HG02798 (cell line): ENCODE results near the gene CCNI2.

Source experiments
- ATAC-seq: cut with Tn5 transposase; IDR thresholded peaks from one replicate; pipeline ENCODE4 v1.9.1; 2021; ENCODE audit warnings: mild to moderate bottlenecking; ENCODE audit not compliant: unreplicated experiment, poor library complexity

CCNI2 gene

DNA sequence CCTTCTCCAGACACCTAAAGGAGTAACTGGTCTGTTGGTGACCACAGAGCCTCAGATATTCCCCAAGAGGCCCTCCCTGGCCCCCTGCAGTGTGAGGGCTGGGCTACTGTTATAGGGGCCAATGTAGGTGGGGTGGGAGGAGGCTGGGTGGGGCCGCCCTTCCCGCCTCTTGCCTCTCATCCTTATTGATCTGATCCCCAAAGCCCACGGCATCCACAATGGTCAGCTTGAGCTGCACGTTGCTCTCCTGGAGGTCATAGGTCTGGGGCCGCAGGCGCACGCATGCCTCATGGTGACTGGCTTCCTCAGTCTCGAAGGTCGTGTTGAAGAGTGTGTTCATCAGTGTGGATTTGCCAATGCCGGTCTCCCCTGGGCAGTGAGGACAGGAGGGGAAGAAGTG lies 16.8 kb downstream of the CCNI2 start:
- ATAC-seq: no peak

DNA sequence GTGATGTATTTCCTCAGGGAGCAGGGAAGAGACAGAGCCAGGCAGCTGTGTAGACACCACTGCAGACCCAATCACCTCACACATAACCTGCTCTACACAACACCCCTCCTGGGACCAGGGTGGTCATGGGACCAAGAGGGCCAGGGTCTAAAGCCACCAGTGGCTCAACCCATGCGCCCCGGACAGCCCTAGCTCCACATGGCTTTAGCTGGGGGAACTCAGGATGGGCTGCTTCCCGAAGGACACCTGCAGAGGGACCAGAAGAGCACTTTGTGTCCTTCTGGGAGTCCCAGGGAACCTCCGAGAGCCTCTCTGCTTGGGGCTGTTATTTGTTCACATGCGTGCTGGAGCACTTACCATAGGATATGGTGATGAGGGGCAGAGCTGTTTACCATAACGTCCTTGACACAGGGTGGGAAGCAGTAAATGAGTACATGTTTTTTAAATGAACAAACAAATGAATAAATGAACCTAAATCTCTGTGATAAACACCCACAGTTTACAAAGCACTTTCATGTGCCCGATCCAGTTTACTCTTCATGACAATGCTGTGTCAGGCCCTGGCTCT lies 17.5 kb downstream of the CCNI2 start:
- ATAC-seq: no peak

DNA sequence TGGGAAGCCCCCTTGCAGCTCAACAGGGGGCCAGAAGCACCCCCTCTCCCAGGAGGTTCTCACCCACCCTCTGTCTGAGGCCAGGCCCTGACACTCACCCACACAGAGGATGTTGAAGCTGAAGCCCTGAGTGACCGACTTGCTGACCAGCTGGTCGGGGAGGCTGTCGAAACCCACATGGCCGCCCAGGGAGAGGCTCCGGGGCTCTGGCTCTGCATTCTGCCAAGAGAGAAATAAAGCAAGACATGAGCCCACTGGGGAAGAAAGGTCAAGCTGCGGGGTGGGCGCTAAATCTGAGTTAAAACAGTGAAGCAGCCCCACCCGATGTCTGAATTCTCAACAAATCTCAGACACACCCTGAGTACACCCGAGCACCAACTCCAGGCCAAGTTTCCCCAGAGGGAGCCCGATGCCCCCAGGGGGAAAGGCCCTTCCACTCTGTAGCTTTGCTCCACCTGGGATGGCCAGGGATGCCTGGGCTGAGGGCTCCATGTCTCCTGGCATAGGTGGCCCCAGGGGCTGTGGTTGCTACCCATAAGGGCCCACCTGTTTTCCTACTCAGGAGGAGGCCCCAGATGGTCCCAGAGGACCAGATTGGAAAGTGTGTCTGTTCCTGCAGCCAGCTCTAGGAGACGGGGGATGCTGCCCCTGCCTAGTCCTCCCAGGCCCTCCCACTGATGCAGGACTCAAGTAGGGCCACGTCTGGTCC lies 18.2 kb downstream of the CCNI2 start:
- no peak for ATAC-seq

DNA sequence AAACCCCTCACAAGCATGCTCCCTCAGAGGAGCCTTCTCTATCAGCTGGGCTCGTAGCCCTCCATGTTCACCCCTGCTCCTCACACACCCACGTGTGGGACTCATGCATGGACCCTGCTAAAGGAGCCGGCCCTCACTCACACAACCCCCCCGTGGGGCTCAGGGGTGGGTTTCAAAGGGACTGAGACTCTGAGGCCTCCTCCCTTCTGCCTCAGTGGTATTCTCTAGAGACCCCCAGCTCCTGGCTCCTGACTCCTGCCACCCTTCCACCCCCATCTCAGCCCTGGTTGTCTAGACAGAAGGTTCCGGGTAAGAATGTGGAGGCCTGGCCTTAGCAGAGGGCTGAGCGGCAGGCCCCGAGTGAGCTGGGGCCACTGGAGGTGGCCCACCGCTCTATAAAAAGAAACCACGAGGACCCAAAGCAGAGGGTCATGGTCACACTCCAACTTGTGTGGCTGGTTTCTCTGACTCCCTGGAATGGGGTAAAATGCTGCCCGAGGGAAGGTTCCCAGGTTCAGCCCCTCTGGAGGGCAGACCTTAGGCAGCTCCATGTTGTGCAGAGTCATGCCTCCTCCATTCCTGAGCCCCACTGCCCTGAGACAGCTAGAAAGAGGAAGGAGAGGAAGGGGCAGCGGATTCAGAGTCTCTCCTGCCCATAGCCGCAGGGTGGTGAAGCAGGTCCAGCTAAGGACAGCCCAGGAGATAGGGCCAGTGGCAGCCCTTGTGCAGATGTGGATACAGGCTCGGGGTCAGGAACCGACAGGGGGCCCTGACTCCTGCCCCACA lies 19.0 kb downstream of the CCNI2 start:
- ATAC-seq: no peak

DNA sequence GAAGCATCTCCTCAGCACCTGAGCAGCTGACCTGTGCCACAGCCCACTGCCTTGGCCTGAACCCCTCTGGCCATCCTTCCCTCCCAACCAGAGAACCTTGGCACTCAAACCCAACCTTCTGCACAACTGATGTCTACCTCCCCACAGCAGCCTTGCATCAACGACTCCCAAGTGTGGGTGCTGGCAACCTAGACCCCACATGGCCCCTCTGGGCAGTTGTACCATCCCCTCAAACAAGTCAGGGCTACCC lies 19.5 kb downstream of the CCNI2 start:
- ATAC-seq: no peak

DNA sequence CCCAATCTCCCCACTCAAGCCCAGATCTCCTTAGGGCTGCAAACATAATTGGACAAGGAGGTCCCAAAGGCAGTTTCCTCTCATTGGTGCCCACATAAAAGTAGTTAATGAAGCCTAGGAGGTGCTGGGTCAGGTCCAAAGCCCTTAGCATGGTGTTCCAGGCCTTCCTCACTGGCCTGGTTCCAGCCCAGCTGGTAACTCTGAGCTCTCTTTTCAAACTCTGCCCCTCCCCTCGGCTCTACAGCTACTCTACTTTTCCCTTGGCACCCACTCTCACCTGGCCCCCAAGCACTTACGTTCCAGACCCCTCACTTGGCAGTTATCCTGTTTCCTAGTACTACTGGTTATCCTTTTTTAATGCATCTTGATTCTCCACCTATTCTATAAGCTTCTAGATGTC lies 19.9 kb downstream of the CCNI2 start:
- ATAC-seq: no peak

DNA sequence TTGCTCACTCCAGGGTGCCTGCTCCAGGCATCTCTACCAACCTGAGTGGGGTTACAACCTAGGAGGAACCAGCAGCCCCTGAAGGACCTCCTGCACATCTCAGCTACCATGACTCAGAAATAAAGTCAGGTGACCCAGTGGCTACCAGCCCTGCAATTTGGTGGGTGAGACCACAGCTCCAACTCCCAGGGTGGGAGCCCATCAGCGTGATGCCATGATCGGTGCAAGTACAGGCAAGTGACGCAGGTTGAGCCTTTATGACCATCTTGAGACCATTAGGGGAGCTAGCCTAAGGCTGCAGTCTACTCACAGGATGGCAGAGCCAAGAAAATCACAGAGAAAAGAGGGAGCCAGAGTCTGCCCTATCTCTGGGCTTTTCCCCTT lies 21.3 kb downstream of the CCNI2 start:
- ATAC-seq: no peak

DNA sequence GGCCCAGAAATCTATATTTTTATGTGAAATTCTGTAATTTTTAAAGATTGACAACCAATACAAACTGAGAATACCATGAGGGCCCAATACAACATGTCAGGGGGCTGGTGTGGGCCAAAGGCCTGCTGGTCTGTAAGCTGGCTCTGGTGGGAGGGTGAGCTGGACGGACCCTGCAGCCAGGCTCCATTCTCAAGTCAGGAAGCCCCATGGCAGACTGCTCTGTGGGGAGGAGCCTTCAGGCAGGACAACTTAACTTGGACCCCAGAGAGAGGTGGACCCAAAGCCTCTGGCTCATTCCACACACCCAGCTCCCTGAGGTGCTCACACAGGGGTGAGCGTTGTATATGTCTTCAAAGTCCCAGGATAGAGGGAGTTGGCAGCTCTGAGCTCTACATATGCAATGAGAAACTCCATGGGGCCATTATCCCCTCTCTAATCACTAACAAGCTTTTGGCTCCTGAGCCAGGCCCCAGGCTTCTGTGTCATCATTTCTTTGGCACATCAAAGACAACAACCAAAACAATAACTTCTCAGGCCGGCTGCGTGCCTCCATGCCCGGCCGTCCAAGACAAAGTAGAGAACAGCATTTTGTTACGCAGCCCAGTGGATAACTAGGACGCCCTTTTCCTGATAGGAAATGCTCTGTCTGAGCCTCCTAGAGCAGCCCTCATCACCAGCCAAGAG lies 23.4 kb downstream of the CCNI2 start:
- no peak for ATAC-seq

DNA sequence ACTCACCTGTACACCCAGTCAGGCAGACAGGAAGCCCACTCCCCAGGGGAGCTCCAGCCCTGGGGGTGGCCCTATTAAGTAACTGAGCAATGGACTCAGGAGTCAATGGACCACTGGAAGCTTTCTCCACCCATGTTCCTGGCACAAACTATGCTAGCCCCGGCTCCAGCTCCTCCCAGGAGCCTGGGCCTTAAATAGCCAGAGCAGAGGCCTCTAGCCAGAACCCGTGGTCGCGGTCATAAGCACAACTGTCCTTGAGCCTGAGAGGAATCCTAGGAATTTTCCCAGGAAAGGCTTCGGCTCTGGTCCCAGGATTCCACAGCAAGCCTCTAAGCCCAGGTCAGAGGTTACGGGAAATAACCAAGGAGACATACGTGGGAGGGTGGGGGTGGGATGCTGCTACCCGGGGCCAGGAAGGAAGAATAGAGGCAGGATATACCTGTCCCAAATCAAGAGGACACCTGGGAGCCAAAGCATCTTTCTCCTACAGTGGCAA lies 24.3 kb downstream of the CCNI2 start:
- ATAC-seq: no peak

DNA sequence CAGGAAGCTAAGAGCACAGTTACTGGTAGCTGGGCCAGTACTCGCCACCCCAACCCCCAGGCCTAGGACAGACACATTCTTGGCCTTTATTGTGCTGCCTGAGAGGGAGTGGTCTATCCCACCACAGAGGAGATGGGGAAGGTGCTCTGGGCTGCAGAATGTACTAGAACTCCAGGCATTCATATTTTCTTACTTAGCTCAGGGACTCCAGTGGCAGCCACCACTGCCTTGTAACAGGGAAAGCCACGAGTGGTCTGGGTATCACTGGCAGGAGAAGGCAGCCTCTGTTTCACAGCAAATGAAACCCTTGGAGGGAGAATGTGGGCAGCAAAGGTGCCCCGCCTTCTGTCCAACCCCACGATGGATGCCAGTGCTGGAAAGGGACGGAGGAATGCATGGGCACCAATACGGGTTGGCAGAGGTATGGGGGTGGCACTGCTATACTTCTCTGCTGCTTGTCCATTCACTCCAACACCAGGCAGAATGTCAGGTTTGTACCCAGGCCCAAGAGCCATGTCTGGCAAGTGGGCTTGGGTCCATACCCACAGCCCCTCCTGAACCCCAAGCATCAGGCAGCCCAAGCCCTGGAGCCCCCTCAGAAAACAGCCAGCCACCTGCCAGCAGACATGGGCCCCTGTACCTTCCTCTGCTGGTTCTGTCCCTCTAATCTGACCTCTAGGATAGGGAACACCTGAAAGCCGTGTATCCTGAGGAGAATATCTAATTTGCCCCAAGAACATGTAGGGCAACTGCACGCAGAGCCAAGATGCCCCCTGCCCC lies 25.3 kb downstream of the CCNI2 start:
- no peak for ATAC-seq

DNA sequence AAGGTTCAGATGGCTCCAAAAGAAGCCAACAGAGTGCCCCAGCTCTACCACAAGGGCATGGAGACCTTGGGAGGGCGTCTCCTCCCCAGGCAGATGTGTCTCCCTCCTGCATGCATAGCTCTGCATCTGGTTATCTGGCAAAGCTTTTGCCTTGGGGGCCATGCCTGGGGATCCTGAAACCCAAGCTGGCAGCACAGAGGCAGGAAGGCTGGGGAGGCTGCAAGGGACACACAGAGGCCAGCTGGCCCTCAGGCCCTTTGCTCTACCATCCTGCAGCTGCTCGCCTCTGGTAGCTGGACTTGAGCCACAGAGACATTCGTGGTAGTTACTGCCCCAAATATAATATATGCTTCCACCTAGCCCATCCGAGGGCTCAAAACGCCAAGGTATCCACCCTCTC lies 25.9 kb downstream of the CCNI2 start:
- no peak for ATAC-seq

DNA sequence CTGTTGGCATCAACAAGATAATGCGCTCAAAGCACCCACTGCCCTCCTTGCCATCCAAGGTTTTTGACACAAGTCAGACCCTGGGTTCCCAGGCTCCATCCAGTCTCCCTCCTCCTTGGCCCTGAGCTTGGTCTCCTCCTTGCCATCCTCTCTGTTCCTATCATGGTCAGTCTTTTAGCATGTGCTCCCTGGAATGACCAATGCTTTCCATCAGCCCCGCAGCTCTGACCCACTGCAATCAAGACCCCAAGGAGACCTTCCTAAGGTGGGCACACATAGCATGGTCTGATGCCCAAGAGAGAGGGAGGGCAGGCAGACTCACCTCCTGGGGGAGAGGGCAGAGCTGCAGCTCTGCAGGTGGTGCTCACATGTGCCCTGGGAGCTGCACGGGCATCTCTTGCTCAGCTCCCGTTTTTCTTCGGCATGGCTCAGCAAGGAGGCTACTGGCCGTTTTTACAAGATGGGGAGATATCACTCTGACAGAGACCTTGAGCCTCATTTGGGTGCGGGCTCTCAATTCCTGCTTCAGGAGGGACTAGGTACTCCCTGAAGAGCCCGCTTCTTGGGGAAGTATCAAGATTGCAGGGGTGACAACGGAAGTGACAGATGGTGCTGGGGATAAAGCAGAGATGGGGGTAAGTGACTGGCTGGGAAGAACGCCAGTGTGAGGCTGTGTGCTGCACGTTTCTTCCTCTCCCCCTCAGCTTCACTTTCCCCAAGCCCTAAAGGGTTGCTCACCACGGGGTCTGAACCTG lies 26.6 kb downstream of the CCNI2 start:
- ATAC-seq: no peak

DNA sequence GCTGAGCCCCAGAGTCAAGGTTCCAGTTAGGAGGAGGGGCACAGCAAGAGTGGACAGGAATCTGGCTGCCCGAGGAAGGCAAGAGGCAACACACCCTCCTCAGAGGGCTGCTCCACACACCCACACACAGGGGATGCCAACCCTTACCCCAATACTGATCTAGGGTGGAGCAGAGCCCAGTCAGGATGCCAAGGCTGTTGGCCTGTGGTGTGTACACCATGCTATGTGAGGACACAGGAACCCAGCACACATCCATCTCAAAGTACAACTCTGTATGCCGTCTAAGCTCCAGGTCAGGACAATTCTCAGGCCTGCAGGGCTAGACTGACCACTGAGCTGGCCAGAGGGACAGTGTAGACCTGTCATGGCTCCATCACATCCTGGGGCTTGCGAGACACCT lies 27.2 kb downstream of the CCNI2 start:
- ATAC-seq: no peak

DNA sequence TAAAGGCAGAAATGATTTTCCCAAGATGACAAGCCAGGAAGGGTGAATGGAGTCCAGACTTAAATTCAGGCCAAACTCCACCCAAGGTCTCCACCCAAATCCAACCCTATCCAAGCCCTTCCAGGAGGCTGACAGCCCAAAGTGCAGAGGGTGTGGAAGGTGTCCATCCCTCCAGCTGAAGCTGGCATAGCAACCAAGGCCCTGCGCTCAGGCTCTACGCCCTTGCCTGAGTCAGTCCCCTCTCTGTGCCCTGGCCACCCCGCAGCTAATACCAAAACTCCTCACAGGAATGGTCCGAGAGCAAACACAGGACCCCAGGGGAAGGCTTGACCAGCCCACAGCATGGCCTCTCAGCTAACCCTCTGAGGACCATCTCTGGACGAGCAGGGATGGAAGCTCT lies 27.7 kb downstream of the CCNI2 start:
- no peak for ATAC-seq

DNA sequence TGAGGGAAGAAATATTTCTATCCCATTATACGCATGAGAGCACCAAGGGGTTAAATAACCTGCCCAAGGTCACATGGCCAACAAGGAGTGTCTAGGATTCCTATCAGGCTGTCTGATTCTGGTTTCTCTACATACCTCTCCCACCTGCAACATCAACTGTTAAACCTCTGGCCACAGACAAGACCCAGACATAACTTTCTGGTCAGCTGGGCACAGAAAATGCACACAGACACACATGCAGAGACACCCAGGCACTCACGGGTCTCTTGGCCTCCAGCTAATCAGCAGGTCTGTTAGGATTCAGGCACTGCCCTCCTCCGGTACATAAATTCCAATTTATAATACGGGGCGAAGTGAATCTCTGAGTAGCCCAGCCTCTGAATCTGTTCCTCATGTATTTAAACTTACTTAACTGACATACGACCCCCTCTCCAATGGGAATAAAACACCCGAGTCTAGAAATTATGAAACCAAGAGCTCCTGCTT lies 28.3 kb downstream of the CCNI2 start:
- no peak for ATAC-seq

DNA sequence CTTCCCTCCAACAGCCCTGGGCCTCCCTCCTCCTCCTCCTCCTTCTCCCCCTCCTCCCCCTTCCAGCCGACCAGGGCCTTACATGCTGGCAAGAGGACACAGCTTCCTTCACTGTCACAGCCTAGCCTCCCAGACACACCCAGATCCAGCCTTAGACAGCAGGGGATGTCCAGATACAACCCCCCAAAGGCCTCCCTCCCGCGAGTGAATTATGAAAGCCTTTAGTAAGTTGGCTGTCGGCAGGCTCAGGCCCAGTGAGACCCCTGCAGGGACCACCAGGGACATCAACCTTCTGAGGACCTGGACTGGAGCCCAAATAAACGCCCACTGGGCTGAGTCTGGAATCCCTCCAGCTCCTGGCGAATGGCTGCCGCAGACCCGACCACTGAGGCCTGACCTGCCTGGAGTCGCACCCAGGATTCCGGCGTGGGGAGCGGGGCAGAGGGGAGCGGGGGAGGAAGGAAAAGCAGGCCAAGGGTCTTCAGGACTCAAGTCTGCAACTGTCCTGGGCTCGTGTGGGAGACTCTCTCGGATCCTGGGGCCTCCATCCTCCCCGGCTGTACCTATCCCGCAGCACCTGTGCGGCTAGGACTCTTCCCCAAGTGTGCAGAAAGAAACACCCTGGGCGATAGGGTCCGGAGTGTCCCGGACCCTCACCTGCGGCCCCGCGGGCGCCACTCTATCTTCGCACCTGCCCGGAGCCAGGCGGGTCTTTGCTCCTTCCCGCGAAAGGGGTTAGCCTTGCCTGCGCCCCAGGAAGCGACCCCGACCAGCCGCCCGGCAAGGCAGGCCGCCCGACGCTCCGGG lies 29.1 kb downstream of the CCNI2 start:
- ATAC-seq: peak; percentile 11

DNA sequence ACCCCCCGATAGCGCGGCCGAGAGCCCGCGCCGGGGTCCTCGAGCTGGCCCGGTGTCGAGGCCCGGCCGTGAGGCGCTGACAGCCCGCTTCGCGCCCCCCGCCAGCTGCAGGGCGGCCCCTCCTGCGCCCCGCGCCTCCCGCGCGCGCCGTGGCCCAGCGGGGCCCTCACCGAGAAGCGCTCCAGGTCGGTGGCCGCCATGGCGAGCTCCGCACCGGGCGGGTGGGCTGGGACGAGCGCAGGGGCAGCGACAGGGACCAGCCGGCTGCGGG lies 29.6 kb downstream of the CCNI2 start:
- ATAC-seq: no peak

DNA sequence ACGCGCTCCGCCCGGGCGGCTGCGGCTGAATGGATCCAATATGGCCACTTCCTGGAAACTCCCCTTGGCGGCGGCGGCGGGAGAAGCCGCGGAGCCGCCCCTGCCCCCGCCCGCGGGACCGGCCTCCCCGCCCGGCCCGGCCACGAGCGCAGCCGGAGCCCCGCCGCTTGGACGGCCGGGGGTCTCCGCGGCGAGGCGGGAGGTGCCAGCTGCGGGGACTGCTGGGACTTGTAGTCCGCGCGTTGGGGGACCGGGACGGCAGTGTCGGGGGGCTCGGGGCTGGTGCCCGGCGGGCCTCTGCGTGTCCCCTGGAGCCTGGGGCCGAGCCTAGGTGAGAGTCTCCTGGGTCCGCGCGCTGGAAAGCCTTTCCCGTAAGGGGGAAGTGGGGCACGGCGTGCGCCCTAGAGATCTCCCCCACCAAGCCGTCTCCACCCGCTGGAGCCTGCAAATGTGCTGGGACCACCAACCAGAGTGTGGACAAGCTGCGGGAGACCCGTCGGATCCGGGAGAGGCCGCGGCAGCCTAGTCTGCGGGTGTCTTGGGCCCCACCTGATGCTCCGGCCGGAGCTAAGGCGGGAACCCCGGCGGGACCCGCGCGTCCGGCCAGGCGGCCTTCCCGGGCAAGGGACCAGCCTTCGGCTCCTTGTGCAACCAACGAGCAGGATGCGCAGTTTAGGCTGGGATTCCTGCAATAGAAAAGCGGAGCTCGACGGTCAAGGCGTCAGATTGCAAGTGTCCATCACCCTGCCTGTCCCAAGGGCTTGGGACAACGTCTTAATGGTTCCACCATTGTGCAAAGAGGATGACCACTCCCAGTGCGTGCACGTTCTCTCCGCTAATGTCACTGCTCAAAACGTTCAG lies 30.2 kb downstream of the CCNI2 start, which contains the start of gene SEPTIN8:
Gene SEPTIN8, minus strand, starts transcription at position 31 of the 861 bp plus-strand sequence. CDS start 102 bp downstream, outside the sequence.
- ATAC-seq: peak; percentile 68
